Bronchial epithelial cell (primary cell): ENCODE results near the gene RBM41. TPM values are rescaled to one million over a fixed set of nuclear protein-coding genes. Genes with fewer than 3 reads are reported as not detected.
"Not testable (repeated sequence)": the region's sequence is repeated elsewhere in the genome, so short reads cannot be mapped to it uniquely, and the experiment has no call there.

Source experiments
- DNase-seq: peaks from one replicate; pipeline ENCODE4 v3.0.0-alpha.2; 2010; ENCODE audit warnings: low read depth
- FAIRE-seq: peaks from 2 replicates; lab custom pipeline; 2011; peaks lifted over from hg19 to GRCh38; lab: Jason Lieb, UNC
- H3K27me3 ChIP-seq: 2 replicates; pipeline ENCODE4 v1.5.1; 2011; ENCODE audit warnings: low read length; ENCODE audit not compliant: control insufficient read depth, insufficient read depth
- H3K36me3 ChIP-seq: 2 replicates; pipeline ENCODE4 v1.5.1; 2011; ENCODE audit warnings: low read length; ENCODE audit not compliant: control insufficient read depth, insufficient read depth
- H3K4me3 ChIP-seq: 2 replicates; pipeline ENCODE4 v1.5.1; 2011; ENCODE audit warnings: mild to moderate bottlenecking, low read depth, low read length, control low read depth
- CTCF ChIP-seq: IDR thresholded peaks from 2 replicates; pipeline ENCODE4 v1.5.1; 2011; ENCODE audit warnings: mild to moderate bottlenecking, moderate library complexity, low read length, control low read depth, inconsistent platforms; ENCODE audit not compliant: insufficient read depth, severe bottlenecking
- total RNA-seq: library from RNA; depleted of rRNA; stranded (reverse); fragments of >200 nt; gene quantifications from 2 replicates; pipeline ENCODE4 v1.2.1, GENCODE V29; 2014

Gene RBM41
- 20.0 and 21.5 TPM in 2 replicates for total RNA-seq

GRCh38 chrX:107118322-107119147, at the start of gene RBM41:
TSS of gene RBM41 (minus strand) at chrX:107118822. CDS start at chrX:107118773, 49 bp downstream.
- Histone ChIP-seq H3K36me3 (peaks cover 6% of the 10 kb centered on the region), H3K4me3 (peak within 1 kb of the TSS; percentile 58), H3K27me3 (no peaks in the 10 kb centered on the region)
- TF ChIP-seq CTCF, result no peak
- no peak for FAIRE-seq
- peak; percentile 70 for DNase-seq

- FAIRE-seq (no peak), DNase-seq (no peak)
- H3K27me3 ChIP-seq, result no peaks in the 10 kb centered on the region
- TF ChIP-seq CTCF, result no peak
- no peak overlapping the region for H3K4me3 ChIP-seq
- no peaks in the 10 kb centered on the region for H3K36me3 ChIP-seq
Observed at GRCh38 chrX:107168257-107168656, 49.6 kb upstream of the RBM41 start.

- DNase-seq, result peak; percentile 57
- Histone ChIP-seq H3K4me3 (no peak overlapping the region), H3K27me3 (no peaks in the 10 kb centered on the region), H3K36me3 (no peaks in the 10 kb centered on the region)
- FAIRE-seq, result no peak
- no peak for TF ChIP-seq CTCF
Observed at GRCh38 chrX:107167163-107167921, 48.7 kb upstream of the RBM41 start.

- not testable (repeated sequence) for FAIRE-seq, DNase-seq, H3K36me3 ChIP-seq, H3K27me3 ChIP-seq, H3K4me3 ChIP-seq
Observed at GRCh38 chrX:107157618-107158017, 39.0 kb upstream of the RBM41 start.

- not testable (repeated sequence) for FAIRE-seq, H3K36me3 ChIP-seq, H3K27me3 ChIP-seq, DNase-seq
- peak overlapping the region; percentile 24 for H3K4me3 ChIP-seq
Observed at GRCh38 chrX:107155621-107156430, 37.2 kb upstream of the RBM41 start.

- Histone ChIP-seq H3K36me3 (no peaks in the 10 kb centered on the region), H3K4me3 (peak overlapping the region; percentile 24), H3K27me3 (no peaks in the 10 kb centered on the region)
- peak; percentile 66 for FAIRE-seq
- TF ChIP-seq CTCF, result no peak
- peak; percentile 85 for DNase-seq
Observed at GRCh38 chrX:107154787-107155620, 36.4 kb upstream of the RBM41 start.
